NCI-H526 treated with DMSO at 0.1 percent for 48 hours (cell line): ENCODE results near the gene PTGR2.
"Not testable (repeated sequence)": the region's sequence is repeated elsewhere in the genome, so short reads cannot be mapped to it uniquely, and the experiment has no call there.

Experiments used
- DNase-seq: peaks from one replicate; lab custom pipeline; 2025; lab: John Stamatoyannopoulos, UW

Gene PTGR2

GRCh38 chr14:73887318-73887616 lies 35.6 kb downstream of the PTGR2 start:
- DNase-seq, result no peak

- no peak for DNase-seq
These were observed 36.2 kb downstream of the PTGR2 start for GRCh38 chr14:73887694-73888459.

GRCh38 chr14:73888460-73888725 lies 36.8 kb downstream of the PTGR2 start:
- DNase-seq, result no peak

GRCh38 chr14:73888971-73889370 lies 37.3 kb downstream of the PTGR2 start:
- DNase-seq, result no peak

- no peak for DNase-seq
These were observed 37.7 kb downstream of the PTGR2 start for GRCh38 chr14:73889376-73889775.

GRCh38 chr14:73894180-73894687 lies 42.6 kb downstream of the PTGR2 start:
- not testable (repeated sequence) for DNase-seq

GRCh38 chr14:73895939-73896338 lies 44.3 kb downstream of the PTGR2 start:
- no peak for DNase-seq

- DNase-seq, result no peak
These were observed 44.9 kb downstream of the PTGR2 start for GRCh38 chr14:73896521-73896920.

- no peak for DNase-seq
These were observed 51.4 kb downstream of the PTGR2 start for GRCh38 chr14:73903028-73903427.

- DNase-seq, result no peak
These were observed 58.0 kb downstream of the PTGR2 start for GRCh38 chr14:73909681-73910080.

GRCh38 chr14:73913256-73913655 lies 61.6 kb downstream of the PTGR2 start:
- no peak for DNase-seq

- no peak for DNase-seq
These were observed 64.7 kb downstream of the PTGR2 start for GRCh38 chr14:73916324-73916723.

GRCh38 chr14:73919457-73919856 lies 67.8 kb downstream of the PTGR2 start:
- DNase-seq, result not testable (repeated sequence)

GRCh38 chr14:73924337-73924736 lies 72.7 kb downstream of the PTGR2 start:
- no peak for DNase-seq
